HG03439 (cell line): ENCODE measurements around the gene NLRP5.
"Not testable (repeated sequence)": the region's sequence is repeated elsewhere in the genome, so short reads cannot be mapped to it uniquely, and the experiment has no call there.

ENCODE experiments used
- ATAC-seq: cut with Tn5 transposase; IDR thresholded peaks from one replicate; pipeline ENCODE4 v1.9.1; 2021; ENCODE audit warnings: mild to moderate bottlenecking, moderate library complexity; ENCODE audit not compliant: unreplicated experiment

Gene NLRP5

GRCh38 chr19:55986487-55986886, at the start of gene NLRP5:
TSS of gene NLRP5 (plus strand) at chr19:55986775.
- no peak for ATAC-seq

GRCh38 chr19:55939206-55939605, 47.4 kb upstream of the NLRP5 start:
- ATAC-seq: no peak

- no peak for ATAC-seq
Observed at GRCh38 chr19:55940306-55940705, 46.3 kb upstream of the NLRP5 start.

GRCh38 chr19:55947532-55947931, 39.0 kb upstream of the NLRP5 start, which contains the start of gene NLRP8:
TSS of gene NLRP8 (plus strand) at chr19:55947832.
- no peak for ATAC-seq

- not testable (repeated sequence) for ATAC-seq
Observed at GRCh38 chr19:55950566-55950965, 36.0 kb upstream of the NLRP5 start.

GRCh38 chr19:55956431-55956830, 30.1 kb upstream of the NLRP5 start:
- ATAC-seq: no peak

GRCh38 chr19:55958356-55958755, 28.2 kb upstream of the NLRP5 start:
- ATAC-seq: no peak

GRCh38 chr19:55959996-55960675, 26.4 kb upstream of the NLRP5 start:
- ATAC-seq: no peak

GRCh38 chr19:55962186-55962585, 24.4 kb upstream of the NLRP5 start:
- no peak for ATAC-seq

GRCh38 chr19:55973982-55974381, 12.6 kb upstream of the NLRP5 start:
- ATAC-seq: no peak

- ATAC-seq: no peak
Observed at GRCh38 chr19:55980415-55980814, 6.2 kb upstream of the NLRP5 start.

GRCh38 chr19:55985254-55985653, 1.3 kb upstream of the NLRP5 start:
- ATAC-seq: no peak

- ATAC-seq: no peak
Observed at GRCh38 chr19:55990831-55991230, 4.3 kb downstream of the NLRP5 start.

GRCh38 chr19:55993492-55993891, 6.9 kb downstream of the NLRP5 start:
- no peak for ATAC-seq

- ATAC-seq: no peak
Observed at GRCh38 chr19:56014765-56015164, 28.2 kb downstream of the NLRP5 start.

GRCh38 chr19:56015756-56016155, 29.2 kb downstream of the NLRP5 start:
- ATAC-seq: no peak

- ATAC-seq: not testable (repeated sequence)
Observed at GRCh38 chr19:56019325-56019724, 32.8 kb downstream of the NLRP5 start.

GRCh38 chr19:56020355-56020975, 33.9 kb downstream of the NLRP5 start:
- not testable (repeated sequence) for ATAC-seq

- ATAC-seq: no peak
Observed at GRCh38 chr19:56026769-56027168, 40.2 kb downstream of the NLRP5 start.

- no peak for ATAC-seq
Observed at GRCh38 chr19:56053596-56053995, 67.0 kb downstream of the NLRP5 start.

- ATAC-seq: no peak
Observed at GRCh38 chr19:56066152-56067023, 79.8 kb downstream of the NLRP5 start.

GRCh38 chr19:56069642-56070041, 83.1 kb downstream of the NLRP5 start:
- no peak for ATAC-seq
